IMR-90 (cell line): ENCODE measurements around the gene GABRD. TPM values are rescaled to one million over a fixed set of nuclear protein-coding genes. Genes with fewer than 3 reads are reported as not detected.

Experiments used
- ATAC-seq: fragments of 200-7000 bp; cut with Tn5 transposase; 2 replicates; pipeline ENCODE4 v1.9.1; 2020; ENCODE audit warnings: low read depth, mild to moderate bottlenecking, moderate library complexity
- BruUV-seq: library from RNA; stranded (reverse); fragments of 400-500 nt; replicated peaks from 2 replicates; lab custom pipeline; 2021; lab: Mats Ljungman, UMichigan
- CTCF ChIA-PET: fragments of 300-600 bp; formaldehyde crosslinking; extraction: SDS; loops from one replicate; lab custom pipeline; 2021; ENCODE audit warnings: antibody characterized with exemption; lab: Yijun Ruan, JAX
- POLR2A ChIA-PET: fragments of 300-600 bp; sonication (Branson Sonifier 250); formaldehyde crosslinking; loops from one replicate; lab custom pipeline; 2022; ENCODE audit warnings: antibody characterized with exemption; ENCODE audit not compliant: unreplicated experiment; lab: Charles Lee
- DNase-seq: peaks from one replicate; pipeline ENCODE4 v3.0.0; 2013
- H2AFZ ChIP-seq: replicated peaks from 2 replicates; pipeline ENCODE3; 2013; ENCODE audit warnings: low read length, mild to moderate bottlenecking; ENCODE audit not compliant: poor library complexity
- H2AK5ac ChIP-seq: 2 replicates; pipeline ENCODE4 v1.6.1; 2013; ENCODE audit warnings: low read depth, low read length, inconsistent platforms
- H2AK9ac ChIP-seq: replicated peaks from 2 replicates; pipeline ENCODE3; 2013; ENCODE audit warnings: mild to moderate bottlenecking, low read depth, low read length, moderate library complexity; ENCODE audit not compliant: poor library complexity
- H2BK120ac ChIP-seq: 2 replicates; pipeline ENCODE4 v1.6.1; 2013; ENCODE audit warnings: low read depth, low read length, inconsistent platforms
- H2BK15ac ChIP-seq: 3 replicates; pipeline ENCODE4 v1.6.1; 2013; ENCODE audit warnings: low read depth, low read length, inconsistent platforms
- H2BK20ac ChIP-seq: 2 replicates; pipeline ENCODE4 v1.6.1; 2013; ENCODE audit warnings: low read depth, mild to moderate bottlenecking, inconsistent platforms, low read length, moderate library complexity
- H2BK5ac ChIP-seq: 2 replicates; pipeline ENCODE4 v1.6.1; 2013; ENCODE audit warnings: mild to moderate bottlenecking, low read depth, low read length, inconsistent platforms; ENCODE audit not compliant: poor library complexity, severe bottlenecking
- H3K14ac ChIP-seq: replicated peaks from 2 replicates; pipeline ENCODE4 v1.6.1; 2013; ENCODE audit warnings: low read depth, low read length, inconsistent platforms
- H3K18ac ChIP-seq: 2 replicates; pipeline ENCODE4 v1.6.1; 2013; ENCODE audit warnings: low read depth, low read length, control low read depth
- H3K23ac ChIP-seq: 2 replicates; pipeline ENCODE4 v1.6.1; 2013; ENCODE audit warnings: low read depth, low read length, inconsistent platforms
- H3K27ac ChIP-seq: 2 replicates; pipeline ENCODE4 v1.5.1; 2013; ENCODE audit warnings: mild to moderate bottlenecking, control low read depth, low read length; ENCODE audit not compliant: insufficient read depth
- H3K27me3 ChIP-seq: 2 replicates; pipeline ENCODE4 v1.6.1; 2013; ENCODE audit warnings: low read length; ENCODE audit not compliant: control insufficient read depth, insufficient read depth
- H3K36me3 ChIP-seq: 2 replicates; pipeline ENCODE4 v1.6.1; 2013; ENCODE audit warnings: low read length, mixed read lengths; ENCODE audit not compliant: control insufficient read depth, insufficient read depth
- H3K4ac ChIP-seq: 2 replicates; pipeline ENCODE4 v1.6.1; 2013; ENCODE audit warnings: low read depth, low read length, inconsistent platforms
- H3K4me1 ChIP-seq: 2 replicates; pipeline ENCODE4 v1.6.1; 2013; ENCODE audit warnings: low read length, mixed read lengths; ENCODE audit not compliant: control insufficient read depth, insufficient read depth
- H3K4me2 ChIP-seq: 2 replicates; pipeline ENCODE4 v1.6.1; 2013; ENCODE audit warnings: low read depth, mild to moderate bottlenecking, control low read depth, low read length, moderate library complexity
- H3K4me3 ChIP-seq: 2 replicates; pipeline ENCODE4 v1.5.1; 2013; ENCODE audit warnings: low read depth, mild to moderate bottlenecking, control low read depth, low read length, moderate library complexity; ENCODE audit not compliant: insufficient read depth
- H3K56ac ChIP-seq: 2 replicates; pipeline ENCODE4 v1.6.1; 2013; ENCODE audit warnings: low read length, inconsistent platforms; ENCODE audit not compliant: insufficient read depth; ENCODE audit errors: extremely low read depth
- H3K79me1 ChIP-seq, 2 experiments: 2 replicates each; pipeline ENCODE4 v1.6.1; 2013; ENCODE audit warnings: low read length in 2 of 2, inconsistent platforms in 1 of 2, low read depth in 1 of 2
- H3K9ac ChIP-seq: 2 replicates; pipeline ENCODE4 v1.6.1; 2013; ENCODE audit warnings: low read depth, low read length, control low read depth
- H3K9me1 ChIP-seq: 2 replicates; pipeline ENCODE4 v1.6.1; 2013; ENCODE audit warnings: low read length, inconsistent platforms; ENCODE audit not compliant: insufficient read depth
- H3K9me3 ChIP-seq: 2 replicates; pipeline ENCODE4 v1.6.1; 2013; ENCODE audit warnings: low read length; ENCODE audit not compliant: control insufficient read depth, insufficient read depth
- H4K20me1 ChIP-seq: 2 replicates; pipeline ENCODE4 v1.6.1; 2013; ENCODE audit warnings: low read length, inconsistent platforms; ENCODE audit not compliant: insufficient read depth
- H4K5ac ChIP-seq: 2 replicates; pipeline ENCODE4 v1.6.1; 2013; ENCODE audit warnings: mild to moderate bottlenecking, low read depth, low read length, control low read depth
- H4K8ac ChIP-seq, 2 experiments: 2 replicates each; pipeline ENCODE4 v1.6.1; 2013; ENCODE audit warnings: low read depth in 2 of 2, low read length in 2 of 2, control low read depth in 1 of 2, inconsistent platforms in 1 of 2
- H4K91ac ChIP-seq: 2 replicates; pipeline ENCODE4 v1.6.1; 2013; ENCODE audit warnings: low read depth, low read length, inconsistent platforms; ENCODE audit not compliant: insufficient read depth
- ELK1 ChIP-seq: fragments of 150-350 bp; IDR thresholded peaks from 2 replicates; pipeline ENCODE4 v1.6.1; 2016; ENCODE audit warnings: low read depth, mild to moderate bottlenecking, low read length, moderate library complexity, borderline replicate concordance
- FOS ChIP-seq: fragments of 150-350 bp; IDR thresholded peaks from 2 replicates; pipeline ENCODE4 v1.6.1; 2016; ENCODE audit warnings: low read depth, low read length
- MXI1 ChIP-seq: IDR thresholded peaks from 2 replicates; pipeline ENCODE4 v1.6.1; 2012; ENCODE audit warnings: low read depth, mild to moderate bottlenecking, low read length, moderate library complexity, borderline replicate concordance
- NFE2L2 ChIP-seq: fragments of 150-350 bp; IDR thresholded peaks from 2 replicates; pipeline ENCODE4 v1.6.1; 2016; ENCODE audit warnings: low read depth, mild to moderate bottlenecking, low read length
- RFX5 ChIP-seq: IDR thresholded peaks from 2 replicates; pipeline ENCODE4 v1.8.0; 2012; ENCODE audit warnings: low read depth, mild to moderate bottlenecking, low read length, moderate library complexity
- WGBS, 2 experiments: methylation state at CpG; one replicate each; pipeline versions ENCODE4 v1.1.5 to v1.1.7; 2013; ENCODE audit warnings: missing lambda C conversion rate in 2 of 2; ENCODE audit not compliant: insufficient read length in 1 of 2; ENCODE audit errors: extremely low coverage in 2 of 2; 5-methylcytosine and 5-hydroxymethylcytosine counted together
- dilution Hi-C: fragments of 300-500 bp; cut with HindIII; formaldehyde crosslinking; loops from one replicate; pipeline ENCODE4 v1.14.3; 2018; ENCODE audit warnings: low sequenced_read_pairs; ENCODE audit not compliant: unreplicated experiment
- in situ Hi-C: fragments of 300-500 bp; cut with MboI; formaldehyde crosslinking; loops from 3 replicates; pipeline ENCODE4 v1.14.3; 2019; ENCODE audit warnings: low sequenced_read_pairs, inconsistent platforms, mixed read lengths
- intact Hi-C: fragments of 100-400 bp; cut with micrococcal nuclease; formaldehyde crosslinking; loops from 2 replicates; pipeline ENCODE4 v1.10.0; 2022
- polyA plus RNA-seq, 3 experiments: library from polyadenylated mRNA; depleted of rRNA; stranded (reverse); fragments of >200 nt; gene quantifications; 2 replicates each; pipeline ENCODE4 v1.2.3, GENCODE V29; 2012; ENCODE audit warnings: low replicate concordance in 1 of 3
- total RNA-seq: library from RNA; depleted of rRNA; stranded (reverse); fragments of >200 nt; gene quantifications from 2 replicates; pipeline ENCODE4 v1.2.3, GENCODE V29; 2012

GABRD gene
- total and polyA plus RNA-seq, 2 of the 4 experiments (the other 2 are of a cell fraction), result not detected

GRCh38 chr1:2072891-2073290, 53.7 kb downstream of the GABRD start:
- Histone ChIP-seq H4K5ac (no peak overlapping the region), H3K9me1 (no peaks in the 10 kb centered on the region), H3K79me1 (no peaks in the 10 kb centered on the region), H3K27me3 (peaks cover 32% of the 10 kb centered on the region), H2AK9ac (no peak overlapping the region), H2BK15ac (no peak overlapping the region), H4K91ac (no peak overlapping the region), H3K56ac (no peak overlapping the region), H4K20me1 (no peaks in the 10 kb centered on the region), H3K23ac (no peak overlapping the region), H3K14ac (no peak overlapping the region), H2BK20ac (no peak overlapping the region), H3K18ac (no peak overlapping the region), H3K27ac (no peak overlapping the region), H2BK5ac (no peak overlapping the region), H2AK5ac (no peak overlapping the region), H2AFZ (no peak overlapping the region), H3K9ac (no peak overlapping the region), H3K9me3 (peaks cover 10% of the 10 kb centered on the region), H3K36me3 (no peaks in the 10 kb centered on the region), H3K4ac (no peak overlapping the region), H2BK120ac (no peak overlapping the region), H3K4me3 (no peak overlapping the region), H3K4me1 (no peaks in the 10 kb centered on the region), H4K8ac (no peak overlapping the region), H3K4me2 (no peak overlapping the region)
- intact Hi-C loops, result no loop called here
- no TSS peak for BruUV-seq
- no peak for DNase-seq
- ChIA-PET POLR2A (no interaction called here), CTCF (no interaction called here)
- ATAC-seq, result no peak
- dilution Hi-C loops, result no loop called here
- in situ Hi-C loops, result no loop called here
- TF ChIP-seq RFX5 (no peak), FOS (no peak), NFE2L2 (no peak), ELK1 (no peak), MXI1 (no peak)
- 100% methylated on average over 2 of the region's 14 CpGs; no CpG with 5 or more reads in 1 of the 2 experiments for WGBS, 2 experiments
